NCI-H524 (cell line): ENCODE measurements around the gene PRODH.
"Not testable (repeated sequence)": the region's sequence is repeated elsewhere in the genome, so short reads cannot be mapped to it uniquely, and the experiment has no call there.

ENCODE experiments used
- DNase-seq, 2 experiments: peaks; one replicate each; lab custom pipeline; 2025; lab: John Stamatoyannopoulos, UW

PRODH gene

GRCh38 chr22:18967391-18968010 lies 31.4 kb upstream of the PRODH start:
- peak; percentile 83 to 97 for DNase-seq

DNA sequence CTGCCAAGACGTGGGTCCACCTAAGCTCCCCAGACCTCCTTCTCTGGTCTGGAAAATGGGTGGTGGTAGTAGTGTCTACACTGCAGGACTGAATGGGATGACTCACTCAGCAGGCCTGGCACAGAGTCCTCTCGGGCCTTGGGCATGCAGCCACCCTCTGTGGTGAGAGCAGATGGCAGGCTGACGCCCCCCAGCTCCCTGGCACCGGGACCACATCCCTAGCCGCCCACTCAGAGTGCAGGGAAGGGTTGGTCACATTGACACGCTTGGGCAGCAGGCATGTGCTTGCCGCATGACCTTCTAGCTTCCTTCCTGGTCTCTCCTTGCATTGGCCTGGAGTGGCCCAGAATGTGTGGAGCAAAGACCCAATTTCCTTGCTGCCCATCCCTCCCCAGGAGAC lies 30.7 kb upstream of the PRODH start:
- DNase-seq = no peak

- no peak for DNase-seq
These were observed 29.7 kb upstream of the PRODH start for GRCh38 chr22:18965526-18966421.

GRCh38 chr22:18964501-18965265 lies 28.6 kb upstream of the PRODH start:
- not testable (repeated sequence) for DNase-seq

DNA sequence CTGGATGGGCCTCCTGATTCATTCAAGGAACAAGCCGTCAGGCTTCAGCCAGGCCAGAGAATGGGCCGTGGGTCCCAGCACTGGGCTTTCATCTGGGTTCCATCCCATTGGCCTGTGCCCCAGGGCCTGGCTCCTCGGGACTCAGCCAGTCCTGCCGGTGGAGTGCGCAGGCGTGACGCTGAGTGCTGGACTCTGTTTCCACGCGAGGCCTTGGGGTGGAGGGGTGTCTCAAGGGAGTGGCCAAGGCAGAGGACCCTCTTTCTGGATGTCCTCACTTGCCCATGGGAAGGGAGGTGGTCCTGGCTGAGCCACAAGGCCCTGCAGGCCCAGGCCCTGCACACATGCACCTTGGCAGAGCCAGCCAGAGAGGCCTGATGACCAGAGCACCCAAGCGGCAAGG lies 28.0 kb upstream of the PRODH start:
- DNase-seq = not testable (repeated sequence)

- no peak for DNase-seq
These were observed 26.2 kb upstream of the PRODH start for GRCh38 chr22:18962308-18962635.

GRCh38 chr22:18961632-18962307 lies 25.7 kb upstream of the PRODH start:
- not testable (repeated sequence) for DNase-seq

- DNase-seq = not testable (repeated sequence)
These were observed 25.1 kb upstream of the PRODH start for GRCh38 chr22:18961201-18961600.

DNA sequence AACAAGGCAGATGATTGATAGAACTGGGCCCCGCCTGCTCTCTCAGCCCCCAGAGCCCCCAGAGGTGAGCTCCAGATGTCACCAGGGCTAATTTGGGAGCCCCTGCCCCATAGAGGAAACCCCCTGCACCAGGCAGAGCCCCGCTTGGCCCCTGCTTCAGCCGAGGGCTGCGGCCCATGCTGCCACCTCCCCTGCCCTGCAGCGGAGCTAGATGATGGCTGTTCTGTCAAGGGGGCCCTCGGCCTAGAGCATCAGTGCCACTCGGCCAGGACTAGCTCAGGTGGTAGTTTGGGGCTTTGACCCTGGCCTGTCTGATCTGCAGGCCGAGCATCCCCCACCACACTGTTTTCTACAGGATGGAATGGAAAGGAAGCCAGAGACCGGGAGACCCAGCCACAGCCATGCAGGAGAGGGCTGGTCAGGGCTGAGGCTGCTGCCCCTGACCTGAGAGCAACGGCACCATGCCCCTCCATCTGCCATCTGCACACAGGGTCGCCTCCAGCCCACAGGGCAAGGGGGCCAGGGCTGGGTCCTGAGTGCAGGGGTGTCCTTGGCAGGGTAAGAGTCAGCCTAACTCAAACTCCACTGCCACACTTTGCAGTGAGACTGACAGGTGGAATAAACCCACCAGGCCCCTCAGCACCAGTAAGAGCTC lies 24.2 kb upstream of the PRODH start:
- not testable (repeated sequence) for DNase-seq

- DNase-seq = not testable (repeated sequence)
These were observed 23.6 kb upstream of the PRODH start for GRCh38 chr22:18959741-18960140.

- DNase-seq = not testable (repeated sequence)
These were observed 23.2 kb upstream of the PRODH start for GRCh38 chr22:18959266-18959665.

DNA sequence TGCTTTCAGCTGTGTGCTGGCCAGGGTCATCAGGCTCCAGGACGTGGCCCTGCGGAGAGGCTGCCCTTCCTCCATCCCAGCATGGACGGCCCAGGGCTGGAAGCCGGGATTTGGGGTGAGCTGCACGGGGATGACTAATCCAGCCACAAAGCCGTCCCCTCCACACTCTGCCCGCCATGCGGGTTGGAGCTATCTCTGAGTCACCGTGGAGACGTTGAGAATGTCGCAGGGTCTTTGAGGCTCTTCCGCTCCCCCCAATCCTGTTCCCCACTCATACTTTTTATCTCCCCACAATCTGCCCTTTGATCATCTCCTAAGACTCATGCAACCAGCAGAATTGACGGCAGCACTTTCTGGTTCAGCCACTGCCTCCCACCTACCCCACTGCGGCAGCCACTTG lies 22.6 kb upstream of the PRODH start:
- DNase-seq = not testable (repeated sequence)

DNA sequence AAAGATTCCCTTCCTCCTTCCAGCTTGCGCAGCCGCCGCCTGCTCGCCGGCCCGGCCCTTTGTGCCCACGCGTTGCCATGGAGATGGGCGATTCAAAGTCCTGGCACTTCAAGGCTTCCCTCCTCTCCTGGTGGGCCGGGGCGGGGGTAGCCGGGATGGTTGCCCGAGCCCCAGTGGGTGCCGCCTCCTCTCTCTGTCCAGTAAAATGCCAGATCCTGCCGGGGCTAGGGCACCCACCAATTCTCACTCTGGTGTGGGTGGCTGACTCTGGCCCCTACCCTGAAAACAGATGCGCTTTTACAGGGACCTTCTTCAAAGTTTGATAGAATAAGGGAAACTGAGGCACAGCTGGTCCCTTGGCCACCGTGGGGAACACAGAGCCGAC lies 22.2 kb upstream of the PRODH start:
- DNase-seq = not testable (repeated sequence)

DNA sequence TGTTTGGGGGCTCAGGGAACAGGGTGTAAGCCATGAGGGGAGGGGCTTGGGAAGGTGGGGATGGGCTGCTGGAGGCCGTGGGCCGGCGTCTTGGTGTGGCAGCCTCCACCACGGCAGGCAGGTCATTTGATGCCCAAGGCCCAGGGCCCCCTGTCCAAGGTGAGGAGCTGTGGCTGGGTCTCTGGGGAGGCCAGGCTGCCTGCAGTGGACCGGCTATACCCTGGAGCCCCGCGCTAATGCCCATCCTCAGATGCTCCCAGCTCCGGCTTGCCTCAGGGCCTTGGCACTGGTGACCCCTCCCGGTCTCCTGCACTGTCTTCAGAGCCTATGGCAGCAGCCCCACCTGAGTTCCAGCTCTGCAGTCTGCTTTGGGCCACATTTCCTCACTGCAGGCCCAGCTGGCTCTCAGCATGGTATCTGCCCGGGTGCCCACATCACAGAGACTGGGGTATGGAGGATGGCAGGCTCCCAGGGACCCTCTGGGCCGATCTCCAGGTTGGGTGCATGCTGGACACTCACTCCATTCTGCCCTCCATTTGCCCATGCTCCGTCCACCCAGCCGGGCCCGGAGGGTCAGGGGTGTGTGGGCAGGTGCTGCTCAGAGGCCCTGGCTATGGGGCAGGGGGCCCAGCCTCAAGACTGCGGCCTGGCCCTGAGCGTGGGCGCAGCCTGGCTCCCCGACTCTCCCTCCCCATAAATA lies 21.7 kb upstream of the PRODH start:
- not testable (repeated sequence) for DNase-seq

GRCh38 chr22:18956956-18957355 lies 20.9 kb upstream of the PRODH start:
- not testable (repeated sequence) for DNase-seq

- not testable (repeated sequence) for DNase-seq
These were observed 20.2 kb upstream of the PRODH start for GRCh38 chr22:18956121-18956895.

DNA sequence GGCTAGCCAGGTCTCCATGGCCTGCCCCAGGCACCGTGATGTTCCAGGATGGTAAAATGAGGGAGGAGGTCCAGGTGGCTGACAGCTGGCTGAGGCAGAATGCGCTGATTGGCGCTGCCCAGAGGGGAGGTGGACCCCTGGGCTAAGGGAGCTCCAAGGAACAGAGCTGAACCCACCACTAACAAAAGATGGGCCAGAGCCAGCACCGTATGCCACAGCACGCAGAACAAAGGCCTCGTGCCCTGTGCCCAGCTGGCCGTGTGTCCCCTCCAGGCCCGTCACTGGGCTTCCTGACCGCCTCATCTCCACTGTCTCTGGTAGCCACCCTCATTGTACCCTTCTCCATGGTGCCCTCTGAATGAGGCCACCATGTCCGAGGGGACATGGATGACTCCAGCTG lies 19.6 kb upstream of the PRODH start:
- DNase-seq = peak in 1 of 2 experiments; percentile 31

GRCh38 chr22:18954990-18955571 lies 19.0 kb upstream of the PRODH start:
- no peak for DNase-seq

GRCh38 chr22:18954303-18954989 lies 18.4 kb upstream of the PRODH start:
- peak in 1 of 2 experiments; percentile 70 for DNase-seq
